SK-N-SH (cell line): Measurements from ENCODE around the gene GALNT17.

ENCODE experiments used
- CTCF ChIP-seq: fragments of 200-600 bp; sonication (generic); IDR thresholded peaks from 2 replicates; pipeline ENCODE4 v1.6.1; 2017; ENCODE audit warnings: antibody characterized with exemption, mild to moderate bottlenecking, moderate library complexity
- RAD21 ChIP-seq: IDR thresholded peaks from 2 replicates; pipeline ENCODE4 v1.6.1; 2012; ENCODE audit warnings: mild to moderate bottlenecking, low read length
- USF1 ChIP-seq: IDR thresholded peaks from 2 replicates; pipeline ENCODE4 v1.4.0; 2012; ENCODE audit warnings: low read depth, borderline replicate concordance

- TF ChIP-seq RAD21 (no peak), CTCF (no peak), USF1 (no peak)
Measured at GRCh38 chr7:71535616-71536015, 403.7 kb downstream of the GALNT17 start.
